ENCODE data around the gene FAM170B.

The FAM170B gene

DNA sequence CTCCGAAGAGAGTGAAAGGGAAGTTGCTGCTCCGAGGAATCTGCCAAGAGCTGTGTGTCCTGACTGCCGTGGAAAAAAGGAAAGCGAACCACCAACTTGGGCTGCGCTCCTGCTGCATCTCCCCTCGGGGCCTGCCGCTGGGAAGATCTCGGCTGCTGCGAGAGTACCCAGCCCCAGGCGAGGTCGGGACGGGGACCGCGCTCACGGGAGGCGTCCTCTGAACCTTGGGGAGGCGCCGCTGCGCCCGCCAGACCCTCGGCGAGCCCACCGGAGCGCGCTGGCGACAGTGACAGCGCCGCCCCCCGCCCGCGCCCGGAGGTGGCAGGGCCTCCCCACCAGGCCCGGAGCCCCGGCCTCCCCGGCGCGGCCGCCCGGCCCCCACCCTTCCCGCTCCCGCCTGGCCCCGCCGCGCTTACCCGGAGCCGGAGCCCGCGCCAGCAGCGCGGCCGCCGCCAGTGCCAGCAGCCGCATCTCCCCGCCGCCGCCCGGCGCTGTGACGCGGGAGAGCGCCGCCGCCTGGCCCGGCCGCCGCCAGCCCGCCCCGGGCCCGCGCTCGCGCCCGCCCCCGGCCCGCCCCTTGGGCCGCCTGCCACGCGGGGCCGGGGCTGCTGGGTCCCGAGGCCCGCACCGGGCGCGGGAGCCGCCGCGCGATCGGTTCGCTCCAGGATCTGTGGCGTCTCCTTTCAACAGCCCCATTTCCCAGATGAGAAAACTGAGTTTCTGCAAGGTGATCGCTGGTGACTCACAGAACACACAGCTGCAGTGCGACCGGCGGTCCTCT lies 18.6 kb downstream of the FAM170B start, which contains the start of gene VSTM4:
VSTM4 (minus strand) TSS at position 508 of the 781 bp plus-strand sequence; CDS start at position 471, 37 bp downstream.
- Histone ChIP-seq H3K9me2 (replicated peaks; ENCODE audit: control insufficient read depth, low read length) (no peaks in the 10 kb centered on the region), H3K36me3 (ENCODE audit: control insufficient read depth, low read length) (no peaks in the 10 kb centered on the region), H3K4me3 (ENCODE audit: low read length) (no peak within 1 kb of the TSS), H3K79me2 (ENCODE audit: control insufficient read depth, low read length) (no peaks in the 10 kb centered on the region), H3K27ac (ENCODE audit: low read depth, low read length) (no peak within 1 kb of the TSS), H4K20me1 (ENCODE audit: control insufficient read depth, insufficient read depth, low read depth, low read length) (no peaks in the 10 kb centered on the region), H3K9me3 (ENCODE audit: control insufficient read depth, insufficient read depth, low read length) (no peaks in the 10 kb centered on the region), H3K4me1 (ENCODE audit: control insufficient read depth, low read length) (no peaks in the 10 kb centered on the region), H3F3A (ENCODE audit: control insufficient read depth, insufficient read depth) (no peaks in the 10 kb centered on the region), H3K4me2 (ENCODE audit: low read length) (no peak within 1 kb of the TSS), H3K27me3 (ENCODE audit: control insufficient read depth, low read length) (peaks cover 14% of the 10 kb centered on the region)
- no peak for TF ChIP-seq EZH2phosphoT487 (IDR thresholded peaks at IDR 0.05; ENCODE audit: borderline replicate concordance, low read length)
- no peak for TF ChIP-seq CTCF (IDR thresholded peaks at IDR 0.05; ENCODE audit: low read depth, low read length, poor library complexity, severe bottlenecking)

DNA sequence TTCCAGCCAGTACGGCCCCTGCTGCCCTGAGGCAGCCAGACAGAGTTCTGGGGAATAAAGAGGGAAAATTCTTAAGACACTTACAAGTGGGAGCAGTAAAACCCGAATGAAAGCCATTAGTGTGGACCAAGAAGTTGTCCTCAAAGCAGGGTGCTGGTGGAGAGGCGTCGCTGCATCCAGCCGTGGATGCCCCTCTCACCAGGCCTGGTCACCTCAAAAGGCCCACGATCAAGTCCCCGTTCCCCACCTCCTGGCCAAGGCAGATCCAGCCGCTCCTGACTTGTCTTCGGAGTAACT lies 19.2 kb downstream of the FAM170B start:
- Histone ChIP-seq H3F3A (ENCODE audit: control insufficient read depth, insufficient read depth) (no peaks in the 10 kb centered on the region), H3K9me2 (replicated peaks; ENCODE audit: control insufficient read depth, low read length) (no peaks in the 10 kb centered on the region), H3K9me3 (ENCODE audit: control insufficient read depth, insufficient read depth, low read length) (no peaks in the 10 kb centered on the region), H3K36me3 (ENCODE audit: control insufficient read depth, low read length) (no peaks in the 10 kb centered on the region), H3K27me3 (ENCODE audit: control insufficient read depth, low read length) (peaks cover 9% of the 10 kb centered on the region), H3K79me2 (ENCODE audit: control insufficient read depth, low read length) (no peaks in the 10 kb centered on the region), H3K4me2 (ENCODE audit: low read length) (no peak overlapping the region), H3K4me1 (ENCODE audit: control insufficient read depth, low read length) (no peaks in the 10 kb centered on the region), H3K27ac (ENCODE audit: low read depth, low read length) (no peak overlapping the region), H4K20me1 (ENCODE audit: control insufficient read depth, insufficient read depth, low read depth, low read length) (no peaks in the 10 kb centered on the region), H3K4me3 (ENCODE audit: low read length) (no peak overlapping the region)
- no peak for TF ChIP-seq CTCF (IDR thresholded peaks at IDR 0.05; ENCODE audit: low read depth, low read length, poor library complexity, severe bottlenecking)
- TF ChIP-seq EZH2phosphoT487 (IDR thresholded peaks at IDR 0.05; ENCODE audit: borderline replicate concordance, low read length) = no peak

GRCh38 chr10:49113741-49114141 lies 20.1 kb downstream of the FAM170B start:
- Histone ChIP-seq H3F3A (ENCODE audit: control insufficient read depth, insufficient read depth) (no peaks in the 10 kb centered on the region), H3K79me2 (ENCODE audit: control insufficient read depth, low read length) (no peaks in the 10 kb centered on the region), H3K9me3 (ENCODE audit: control insufficient read depth, insufficient read depth, low read length) (no peaks in the 10 kb centered on the region), H4K20me1 (ENCODE audit: control insufficient read depth, insufficient read depth, low read depth, low read length) (no peaks in the 10 kb centered on the region), H3K4me1 (ENCODE audit: control insufficient read depth, low read length) (no peaks in the 10 kb centered on the region), H3K9me2 (replicated peaks; ENCODE audit: control insufficient read depth, low read length) (no peaks in the 10 kb centered on the region), H3K4me2 (ENCODE audit: low read length) (no peak overlapping the region), H3K36me3 (ENCODE audit: control insufficient read depth, low read length) (no peaks in the 10 kb centered on the region), H3K27ac (ENCODE audit: low read depth, low read length) (no peak overlapping the region), H3K27me3 (ENCODE audit: control insufficient read depth, low read length) (peaks cover 9% of the 10 kb centered on the region), H3K4me3 (ENCODE audit: low read length) (no peak overlapping the region)
- no peak for TF ChIP-seq CTCF (IDR thresholded peaks at IDR 0.05; ENCODE audit: low read depth, low read length, poor library complexity, severe bottlenecking)
- TF ChIP-seq EZH2phosphoT487 (IDR thresholded peaks at IDR 0.05; ENCODE audit: borderline replicate concordance, low read length) = no peak
